ENCODE results near the gene HES6. TPM values are rescaled to one million over a fixed set of nuclear protein-coding genes. Genes with fewer than 3 reads are reported as not detected.

HES6 gene
- total and polyA plus RNA-seq, 10 of the 15 experiments (the other 5 are each of a cell fraction or from before 2014, with no cell fraction given) = 0.11 to 1.7 (median 0.83) TPM

- TF ChIP-seq ZNF592 (IDR thresholded peaks at IDR 0.05) (no peak), POLR2AphosphoS5 (IDR thresholded peaks at IDR 0.05; ENCODE audit: low read length) (peak; percentile 37; the same call in 1 of the 2 replicates), JUNB (IDR thresholded peaks at IDR 0.05) (no peak), HSF1 (IDR thresholded peaks at IDR 0.05; ENCODE audit: low read depth, low read length) (no peak), NFYB (IDR thresholded peaks at IDR 0.05; ENCODE audit: insufficient read depth, low read depth, low read length) (peak; percentile 90), CBX5 (IDR thresholded peaks at IDR 0.05; ENCODE audit: low read depth) (no peak), ZSCAN29 (IDR thresholded peaks at IDR 0.05) (no peak), ZNF687 (IDR thresholded peaks at IDR 0.05) (peak; percentile 51; the same call in 1 of the 2 replicates), DPF2 (IDR thresholded peaks at IDR 0.05) (peak; percentile 66), RFX5 (IDR thresholded peaks at IDR 0.05; ENCODE audit: low read depth, low read length) (no peak), CBX3 (IDR thresholded peaks at IDR 0.05; ENCODE audit: borderline replicate concordance, low read depth) (no peak), ATF7 (IDR thresholded peaks at IDR 0.05; ENCODE audit: low read depth) (no peak), YBX1 (IDR thresholded peaks at IDR 0.05) (no peak), NFIC (IDR thresholded peaks at IDR 0.05; ENCODE audit: low read depth, low read length) (no peak), CTCF (IDR thresholded peaks at IDR 0.05 in 2 of 3, conservative IDR thresholded peaks at IDR 0.05 in 1 of 3; ENCODE audit: control insufficient read depth in 2 of 3, extremely low read depth in 1 of 3, insufficient read depth in 1 of 3, low read depth in 3 of 3, low read length in 3 of 3) (0 out of 6 replicates have a peak, but pooled peaks of 1 of the 3 experiments have one; percentile 11), ELK1 (IDR thresholded peaks at IDR 0.05; ENCODE audit: low read depth, low read length) (0 out of 2 replicates have a peak, but pooled peaks have one; percentile 43)
Observed at GRCh38 chr2:238239863-238240756, at the start of gene HES6 (continued).

Data from GM12878 (cell line).